Lung (tissue), 16 donors: Measurements from ENCODE around the gene KDM4C. TPM values are rescaled to one million over a fixed set of nuclear protein-coding genes. Genes with fewer than 3 reads are reported as not detected.

Experiments used
- ATAC-seq: fragments of 200-7000 bp; cut with Tn5 transposase; one replicate; pipeline ENCODE4 v1.9.1; 2020; ENCODE audit warnings: moderate number of reproducible peaks; ENCODE audit not compliant: insufficient read depth, low FRiP score
- DNase-seq, 3 donors: peaks; one replicate each; pipeline ENCODE4 v3.0.0-alpha.2; 2013 to 2017
- H3K27ac ChIP-seq, 2 donors: one replicate each; pipeline ENCODE4 v1.5.1; 2013; ENCODE audit warnings: mild to moderate bottlenecking in 2 of 2, moderate library complexity in 2 of 2, control low read depth in 1 of 2, inconsistent platforms in 1 of 2, low read depth in 1 of 2, low read length in 1 of 2
- H3K27me3 ChIP-seq, 3 donors: one replicate each; pipeline ENCODE4 v1.5.1; 2013; ENCODE audit warnings: low read length in 2 of 3; ENCODE audit not compliant: control insufficient read depth in 3 of 3, insufficient read depth in 3 of 3
- H3K36me3 ChIP-seq, 4 donors: one replicate each; pipeline ENCODE4 v1.5.1; 2013; ENCODE audit warnings: low read length in 4 of 4, mild to moderate bottlenecking in 1 of 4, moderate library complexity in 1 of 4; ENCODE audit not compliant: control insufficient read depth in 4 of 4, insufficient read depth in 4 of 4
- H3K4me1 ChIP-seq, 5 donors: one replicate each; pipeline ENCODE4 v1.5.1; 2013; ENCODE audit warnings: low read length in 5 of 5, mild to moderate bottlenecking in 2 of 5, moderate library complexity in 1 of 5; ENCODE audit not compliant: control insufficient read depth in 5 of 5, insufficient read depth in 5 of 5
- H3K4me3 ChIP-seq: one replicate; pipeline ENCODE4 v1.5.1; 2013; ENCODE audit warnings: mild to moderate bottlenecking, control low read depth, moderate library complexity
- H3K9ac ChIP-seq, 2 donors: one replicate each; pipeline ENCODE4 v1.5.1; 2013; ENCODE audit warnings: low read length in 2 of 2, control low read depth in 1 of 2; ENCODE audit not compliant: insufficient read depth in 1 of 2
- H3K9me3 ChIP-seq, 4 donors: one replicate each; pipeline ENCODE4 v1.5.1; 2013; ENCODE audit warnings: low read length in 3 of 4, mild to moderate bottlenecking in 1 of 4, moderate library complexity in 1 of 4; ENCODE audit not compliant: control insufficient read depth in 4 of 4, insufficient read depth in 3 of 4
- CTCF ChIP-seq: IDR thresholded peaks from 2 replicates; pipeline ENCODE4 v1.5.1; 2012; ENCODE audit warnings: mild to moderate bottlenecking; ENCODE audit errors: control extremely low read depth, extremely low read depth
- WGBS, 2 donors: extraction: QIAGEN DNeasy Blood & Tissue Kit; methylation state at CpG; one replicate each; pipeline ENCODE4 v1.1.7; 2013; 5-methylcytosine and 5-hydroxymethylcytosine counted together
- long read RNA-seq, 5 donors: transcript quantifications; one replicate each; lab custom pipeline, GENCODE V29; 2026
- polyA plus RNA-seq, 2 donors: library from polyadenylated mRNA; stranded (reverse); fragments of 200-250 nt; gene quantifications; one replicate each; pipeline ENCODE4 v1.2.1, GENCODE V29; 2013
- total RNA-seq, 2 donors: library from RNA; depleted of rRNA in 1 of 2; stranded (reverse); fragments of >200 nt in 1 of 2; gene quantifications; one replicate each; pipeline ENCODE4 v1.2.1, GENCODE V29; 2014 to 2021
- donor health status: control.
- donor health status: control.
- donor health status: Bipolar disorder and iron deficiency.
- donor health status: healthy.
- donor health status: DM: yes; HTN: yes; CAD: no.

The KDM4C gene
- total RNA-seq = 10 to 100 TPM; 38.1 to 78.5 TPM
- 10 to 100 TPM in 1 of 2 donors, 1 to 10 TPM in 1; 7.1 to 11.8 TPM for polyA plus RNA-seq
- long read RNA-seq, donor 1 = 0 reads
- long read RNA-seq, donor 2 = 0 reads
- long read RNA-seq, donor 3 = 0 reads
- long read RNA-seq, donor 4 = 0 reads
- long read RNA-seq, donor 5 = 0 reads

- H3K4me1 ChIP-seq = peaks cover 0 to 16% (median 0%) of the 10 kb centered on the region in 5 donors
- H3K27ac ChIP-seq = peak within 1 kb of the TSS; percentile 94 to 97
- peak within 1 kb of the TSS; percentile 89 for H3K4me3 ChIP-seq
- H3K27me3 ChIP-seq = no peaks in the 10 kb centered on the region
- H3K9ac ChIP-seq = peak within 1 kb of the TSS; percentile 73 to 75
- WGBS, 2 donors = 0% methylated on average over 72 to 80 of the region's 80 CpGs
- no peaks in the 10 kb centered on the region for H3K9me3 ChIP-seq
- peak; percentile 90 for ATAC-seq
- no peak for TF ChIP-seq CTCF
- DNase-seq = peak; percentile 92 to 96 (median 94)
- H3K36me3 ChIP-seq = no peaks in the 10 kb centered on the region
Observed at GRCh38 chr9:6757456-6758247, at the start of gene KDM4C. Gene KDM4C, plus strand, starts transcription at chr9:6757973. Its CDS starts 35,016 bp downstream, at chr9:6792989.

GRCh38 chr9:6708732-6709131, 49.0 kb upstream of the KDM4C start:
- Histone ChIP-seq H3K9me3 (no peaks in the 10 kb centered on the region), H3K4me3 (no peak overlapping the region), H3K36me3 (no peaks in the 10 kb centered on the region), H3K9ac (no peak overlapping the region), H3K4me1 (no peaks in the 10 kb centered on the region), H3K27me3 (no peaks in the 10 kb centered on the region), H3K27ac (no peak overlapping the region)
- TF ChIP-seq CTCF = no peak
- ATAC-seq (no peak), DNase-seq (no peak)
- 91 to 96% methylated on average over 2 of the region's 2 CpGs for WGBS, 2 donors

- no peak for ATAC-seq
- WGBS, 2 donors = 84 to 88% methylated on average over 3 of the region's 3 CpGs
Observed at GRCh38 chr9:6711403-6711802, 46.4 kb upstream of the KDM4C start.

More at GRCh38 chr9:6711403-6711802, 46.4 kb upstream of the KDM4C start:
- Histone ChIP-seq H3K4me3 (no peak overlapping the region), H3K36me3 (no peaks in the 10 kb centered on the region), H3K27me3 (no peaks in the 10 kb centered on the region), H3K9ac (no peak overlapping the region), H3K27ac (no peak overlapping the region), H3K9me3 (no peaks in the 10 kb centered on the region), H3K4me1 (peaks cover 0 to 9% (median 0%) of the 10 kb centered on the region in 5 donors)
- TF ChIP-seq CTCF = no peak
- no peak for DNase-seq
